HepG2 (cell line): ENCODE measurements around the gene CIBAR2. TPM values are rescaled to one million over a fixed set of nuclear protein-coding genes. Genes with fewer than 3 reads are reported as not detected.

Source experiments
- BORCS8-MEF2B ChIP-seq: sonication (generic); formaldehyde crosslinking; IDR thresholded peaks from 2 replicates; pipeline ENCODE4 v1.8.0; 2022; ENCODE audit warnings: mild to moderate bottlenecking, missing genetic modification reagents
- GATA4 ChIP-seq: sonication (generic); IDR thresholded peaks from 2 replicates; pipeline ENCODE4 v1.6.1; 2016; ENCODE audit warnings: antibody characterized with exemption, low read depth, borderline replicate concordance
- KLF15 ChIP-seq: sonication (generic); formaldehyde crosslinking; IDR thresholded peaks from 2 replicates; pipeline ENCODE4 v1.8.1; 2023; ENCODE audit warnings: borderline replicate concordance, mild to moderate bottlenecking, inconsistent platforms, missing genetic modification reagents, mixed read lengths
- MED13 ChIP-seq: sonication (generic); formaldehyde crosslinking; IDR thresholded peaks from 2 replicates; pipeline ENCODE4 v1.5.0; 2020; ENCODE audit warnings: missing genetic modification reagents
- MTA1 ChIP-seq: sonication (generic); formaldehyde crosslinking; IDR thresholded peaks from 2 replicates; pipeline ENCODE4 v1.4.0; 2020; ENCODE audit warnings: missing genetic modification reagents, mild to moderate bottlenecking, borderline replicate concordance
- NAIF1 ChIP-seq: sonication (generic); formaldehyde crosslinking; IDR thresholded peaks from 2 replicates; pipeline ENCODE4 v1.5.0; 2020; ENCODE audit warnings: mild to moderate bottlenecking, missing genetic modification reagents, borderline replicate concordance
- PAXIP1 ChIP-seq: sonication (generic); formaldehyde crosslinking; conservative IDR thresholded peaks from 2 replicates; pipeline ENCODE4 v1.4.0; 2020; ENCODE audit warnings: mild to moderate bottlenecking, missing genetic modification reagents, moderate library complexity
- PLRG1 ChIP-seq: fragments of 450-650 bp; conservative IDR thresholded peaks from 2 replicates; pipeline ENCODE4 v1.6.1; 2016
- RAD51 ChIP-seq: fragments of 450-650 bp; IDR thresholded peaks from 2 replicates; pipeline ENCODE4 v1.6.1; 2016; ENCODE audit warnings: borderline replicate concordance
- REL ChIP-seq: sonication (generic); formaldehyde crosslinking; conservative IDR thresholded peaks from 2 replicates; pipeline ENCODE4 v1.8.0; 2022; ENCODE audit warnings: mild to moderate bottlenecking, missing genetic modification reagents, moderate library complexity
- TGIF2 ChIP-seq: IDR thresholded peaks from 2 replicates; pipeline ENCODE4 v1.6.1; 2016; ENCODE audit warnings: control low read depth, missing compliant biosample characterization
- TOPORS ChIP-seq: sonication (generic); formaldehyde crosslinking; IDR thresholded peaks from 2 replicates; pipeline ENCODE4 v1.8.0; 2023; ENCODE audit warnings: mild to moderate bottlenecking, missing genetic modification reagents
- YY1 ChIP-seq: IDR thresholded peaks from 2 replicates; pipeline ENCODE4 v1.6.1; 2011; ENCODE audit warnings: low read length, low read depth, moderate library complexity, mild to moderate bottlenecking; ENCODE audit not compliant: insufficient read depth, insufficient replicate concordance
- ZNF460 ChIP-seq: sonication (generic); formaldehyde crosslinking; IDR thresholded peaks from 2 replicates; pipeline ENCODE4 v1.5.1; 2020; ENCODE audit warnings: missing genetic modification reagents, mild to moderate bottlenecking, borderline replicate concordance
- ZNF557 ChIP-seq: sonication (generic); formaldehyde crosslinking; IDR thresholded peaks from 2 replicates; pipeline ENCODE4 v1.4.0; 2020; ENCODE audit warnings: missing genetic modification reagents
- ZNF564 ChIP-seq: sonication (generic); formaldehyde crosslinking; IDR thresholded peaks from 2 replicates; pipeline ENCODE4 v1.8.1; 2023; ENCODE audit warnings: mild to moderate bottlenecking, missing genetic modification reagents
- polyA plus RNA-seq, 8 experiments: library from polyadenylated mRNA; depleted of rRNA in 3 of 8; stranded (reverse) in 7 of 8; unstranded in 1 of 8; fragments of >200 nt; fragmentation: Illumina TruSeq in 4 of 8; extraction: Trizol in 4 of 8; gene quantifications; 2 replicates each; pipeline versions ENCODE4 v1.2.1 to v1.2.3, GENCODE V29; 2011 to 2016; ENCODE audit warnings: low read depth in 4 of 8, missing spikeins in 1 of 8, mixed read lengths in 1 of 8; ENCODE audit not compliant: insufficient read depth in 1 of 8
- total RNA-seq, 5 experiments: library from RNA; depleted of rRNA; stranded (reverse); fragments of >200 nt; fragmentation: Illumina TruSeq; extraction: Trizol; gene quantifications; 2 replicates each; pipeline ENCODE4 v1.2.3, GENCODE V29; 2016; ENCODE audit warnings: low read depth in 1 of 5
- TF ChIP-seq, protein P1 (sequence below): sonication (generic); formaldehyde crosslinking; IDR thresholded peaks from 2 replicates; pipeline ENCODE4 v1.5.1; 2020; ENCODE audit warnings: mild to moderate bottlenecking, missing genetic modification reagents, moderate library complexity
- TF ChIP-seq, protein P2 (sequence below): sonication (generic); formaldehyde crosslinking; conservative IDR thresholded peaks from 2 replicates; pipeline ENCODE4 v1.4.0; 2020; ENCODE audit warnings: missing genetic modification reagents

CIBAR2 gene
- total and polyA plus RNA-seq, 2 of the 13 experiments (the other 11 are each of a cell fraction or from before 2014, with no cell fraction given), result not detected

DNA sequence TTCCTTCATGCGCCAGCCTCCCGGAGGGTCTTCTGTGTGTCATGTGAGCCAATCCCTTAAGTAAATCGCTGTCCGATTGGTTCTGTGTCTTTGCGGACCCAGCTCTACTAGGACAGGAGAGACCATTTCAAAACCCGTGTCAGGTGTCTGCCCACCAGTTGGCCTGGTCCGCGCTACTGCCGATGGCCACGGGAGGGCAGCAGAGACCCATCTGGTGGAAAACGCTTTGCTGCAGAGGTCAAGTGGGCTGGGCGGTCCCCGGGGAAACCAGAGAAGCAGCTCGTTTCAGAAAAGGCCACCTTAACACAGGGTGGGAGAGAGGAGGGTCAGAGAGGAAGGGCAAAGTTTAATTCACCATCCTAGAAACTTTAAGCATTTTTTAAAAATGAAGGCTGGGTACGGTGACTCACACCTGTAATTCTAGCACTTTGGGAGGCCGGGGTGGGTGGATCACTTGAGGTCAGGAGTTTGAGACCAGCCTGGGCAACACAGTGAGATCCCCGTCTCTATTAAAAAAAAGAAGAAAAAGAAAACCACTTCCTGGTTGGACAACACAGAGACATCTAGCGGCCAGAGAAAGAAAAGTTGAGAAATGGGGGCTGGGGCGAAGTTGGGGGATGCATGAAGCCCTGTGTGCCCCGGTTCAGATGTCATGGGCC is 2.8 kb upstream of the CIBAR2 start (continued):
- TF ChIP-seq NAIF1 (CRISPR knock-in tag) (peak; percentile 75; the same call in 1 of the 2 replicates), BORCS8-MEF2B (CRISPR knock-in tag) (peak; percentile 90; the same call in 1 of the 2 replicates), TGIF2 (no peak), ZNF564 (no peak), ZNF460 (CRISPR knock-in tag) (peak; percentile 69; the same call in 1 of the 2 replicates), ZNF557 (no peak), RAD51 (no peak), MED13 (CRISPR knock-in tag) (no peak), REL (no peak), GATA4 (no peak), TOPORS (CRISPR knock-in tag) (peak; percentile 80; the same call in 1 of the 2 replicates), KLF15 (CRISPR knock-in tag) (no peak), PAXIP1 (CRISPR knock-in tag) (peak; percentile 68), YY1 (peak; percentile 53), PLRG1 (no peak), MTA1 (CRISPR knock-in tag) (peak; percentile 65; the same call in 1 of the 2 replicates)
- TF ChIP-seq, protein P1, sequence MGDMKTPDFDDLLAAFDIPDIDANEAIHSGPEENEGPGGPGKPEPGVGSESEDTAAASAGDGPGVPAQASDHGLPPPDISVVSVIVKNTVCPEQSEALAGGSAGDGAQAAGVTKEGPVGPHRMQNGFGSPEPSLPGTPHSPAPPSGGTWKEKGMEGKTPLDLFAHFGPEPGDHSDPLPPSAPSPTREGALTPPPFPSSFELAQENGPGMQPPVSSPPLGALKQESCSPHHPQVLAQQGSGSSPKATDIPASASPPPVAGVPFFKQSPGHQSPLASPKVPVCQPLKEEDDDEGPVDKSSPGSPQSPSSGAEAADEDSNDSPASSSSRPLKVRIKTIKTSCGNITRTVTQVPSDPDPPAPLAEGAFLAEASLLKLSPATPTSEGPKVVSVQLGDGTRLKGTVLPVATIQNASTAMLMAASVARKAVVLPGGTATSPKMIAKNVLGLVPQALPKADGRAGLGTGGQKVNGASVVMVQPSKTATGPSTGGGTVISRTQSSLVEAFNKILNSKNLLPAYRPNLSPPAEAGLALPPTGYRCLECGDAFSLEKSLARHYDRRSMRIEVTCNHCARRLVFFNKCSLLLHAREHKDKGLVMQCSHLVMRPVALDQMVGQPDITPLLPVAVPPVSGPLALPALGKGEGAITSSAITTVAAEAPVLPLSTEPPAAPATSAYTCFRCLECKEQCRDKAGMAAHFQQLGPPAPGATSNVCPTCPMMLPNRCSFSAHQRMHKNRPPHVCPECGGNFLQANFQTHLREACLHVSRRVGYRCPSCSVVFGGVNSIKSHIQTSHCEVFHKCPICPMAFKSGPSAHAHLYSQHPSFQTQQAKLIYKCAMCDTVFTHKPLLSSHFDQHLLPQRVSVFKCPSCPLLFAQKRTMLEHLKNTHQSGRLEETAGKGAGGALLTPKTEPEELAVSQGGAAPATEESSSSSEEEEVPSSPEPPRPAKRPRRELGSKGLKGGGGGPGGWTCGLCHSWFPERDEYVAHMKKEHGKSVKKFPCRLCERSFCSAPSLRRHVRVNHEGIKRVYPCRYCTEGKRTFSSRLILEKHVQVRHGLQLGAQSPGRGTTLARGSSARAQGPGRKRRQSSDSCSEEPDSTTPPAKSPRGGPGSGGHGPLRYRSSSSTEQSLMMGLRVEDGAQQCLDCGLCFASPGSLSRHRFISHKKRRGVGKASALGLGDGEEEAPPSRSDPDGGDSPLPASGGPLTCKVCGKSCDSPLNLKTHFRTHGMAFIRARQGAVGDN, result peak; percentile 70
- TF ChIP-seq, protein P2, sequence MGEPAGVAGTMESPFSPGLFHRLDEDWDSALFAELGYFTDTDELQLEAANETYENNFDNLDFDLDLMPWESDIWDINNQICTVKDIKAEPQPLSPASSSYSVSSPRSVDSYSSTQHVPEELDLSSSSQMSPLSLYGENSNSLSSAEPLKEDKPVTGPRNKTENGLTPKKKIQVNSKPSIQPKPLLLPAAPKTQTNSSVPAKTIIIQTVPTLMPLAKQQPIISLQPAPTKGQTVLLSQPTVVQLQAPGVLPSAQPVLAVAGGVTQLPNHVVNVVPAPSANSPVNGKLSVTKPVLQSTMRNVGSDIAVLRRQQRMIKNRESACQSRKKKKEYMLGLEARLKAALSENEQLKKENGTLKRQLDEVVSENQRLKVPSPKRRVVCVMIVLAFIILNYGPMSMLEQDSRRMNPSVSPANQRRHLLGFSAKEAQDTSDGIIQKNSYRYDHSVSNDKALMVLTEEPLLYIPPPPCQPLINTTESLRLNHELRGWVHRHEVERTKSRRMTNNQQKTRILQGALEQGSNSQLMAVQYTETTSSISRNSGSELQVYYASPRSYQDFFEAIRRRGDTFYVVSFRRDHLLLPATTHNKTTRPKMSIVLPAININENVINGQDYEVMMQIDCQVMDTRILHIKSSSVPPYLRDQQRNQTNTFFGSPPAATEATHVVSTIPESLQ (CRISPR knock-in tag), result no peak
